A549 (cell line): Measurements from ENCODE around the gene PRKAG3. TPM values are rescaled to one million over a fixed set of nuclear protein-coding genes. Genes with fewer than 3 reads are reported as not detected.

Experiments
- ATAC-seq, 2 experiments: fragments of 200-7000 bp in 1 of 2; fragments of >200 bp in 1 of 2; cut with Nextera tagmentation in 1 of 2; cut with Tn5 transposase in 1 of 2; 3 replicates each; pipeline versions ENCODE4 v1.8.0 to v1.9.1; 2018 to 2020; ENCODE audit warnings: mild to moderate bottlenecking in 1 of 2, moderate library complexity in 1 of 2
- CTCF ChIA-PET: fragments of 300-600 bp; sonication (Branson Sonifier 250); formaldehyde crosslinking; extraction: SDS; loops from one replicate; lab custom pipeline; 2021; ENCODE audit warnings: antibody characterized with exemption, inconsistent platforms; lab: Yijun Ruan, JAX
- POLR2A ChIA-PET: fragments of 350-600 bp; formaldehyde crosslinking; extraction: SDS; loops from one replicate; lab custom pipeline; 2021; ENCODE audit warnings: antibody characterized with exemption, inconsistent platforms; lab: Yijun Ruan, JAX
- DNase-seq, 2 experiments: peaks; one replicate each; pipeline versions ENCODE4 v3.0.0 to v3.0.0-alpha.2; 2011 to 2016; ENCODE audit warnings: low read depth in 1 of 2, low spot score in 1 of 2
- FAIRE-seq: peaks from 2 replicates; lab custom pipeline; 2011; peaks lifted over from hg19 to GRCh38; lab: Jason Lieb, UNC
- H3K27ac ChIP-seq, 2 experiments: fragments of >200 bp; sonication (Bioruptor Twin); formaldehyde crosslinking; 3 replicates each; pipeline ENCODE4 v1.5.1; 2016 to 2017
- H3K4me1 ChIP-seq: fragments of >200 bp; sonication (Bioruptor Twin); formaldehyde crosslinking; 3 replicates; pipeline ENCODE4 v1.6.1; 2016
- H3K4me2 ChIP-seq: fragments of >200 bp; sonication (Bioruptor Twin); formaldehyde crosslinking; 3 replicates; pipeline ENCODE4 v1.6.1; 2016
- H3K4me3 ChIP-seq: fragments of >200 bp; sonication (Bioruptor Twin); formaldehyde crosslinking; 3 replicates; pipeline ENCODE4 v1.5.1; 2016
- H3K9me3 ChIP-seq: fragments of >200 bp; sonication (Bioruptor Twin); formaldehyde crosslinking; 3 replicates; pipeline ENCODE4 v1.6.1; 2016
- BCL3 ChIP-seq: fragments of >200 bp; sonication (Bioruptor Twin); formaldehyde crosslinking; IDR thresholded peaks from 3 replicates; pipeline ENCODE4 v1.6.1; 2016
- CBX2 ChIP-seq: fragments of 200-600 bp; sonication (generic); IDR thresholded peaks from 2 replicates; pipeline ENCODE4 v1.6.1; 2016; ENCODE audit warnings: low read depth, mild to moderate bottlenecking, borderline replicate concordance
- CBX8 ChIP-seq: fragments of 200-600 bp; sonication (generic); IDR thresholded peaks from 2 replicates; pipeline ENCODE4 v1.6.1; 2016
- CEBPB ChIP-seq, 2 experiments: fragments of >200 bp in 1 of 2; sonication (Bioruptor Twin) in 1 of 2; formaldehyde crosslinking in 1 of 2; IDR thresholded peaks; 2 replicates each; pipeline ENCODE4 v1.6.1; 2012 to 2016
- CHD2 ChIP-seq: fragments of 150-350 bp; IDR thresholded peaks from 2 replicates; pipeline ENCODE4 v1.6.1; 2014; ENCODE audit warnings: low read length; ENCODE audit not compliant: partially characterized antibody
- CHD4 ChIP-seq: fragments of 200-600 bp; sonication (generic); IDR thresholded peaks from 2 replicates; pipeline ENCODE4 v1.6.1; 2016; ENCODE audit warnings: antibody characterized with exemption, mild to moderate bottlenecking, borderline replicate concordance
- CTCF ChIP-seq: fragments of >200 bp; sonication (Bioruptor Twin); formaldehyde crosslinking; IDR thresholded peaks from 3 replicates; pipeline ENCODE4 v1.5.1; 2016
- ELK1 ChIP-seq: fragments of 150-350 bp; IDR thresholded peaks from 2 replicates; pipeline ENCODE4 v1.6.1; 2014; ENCODE audit warnings: low read depth, mild to moderate bottlenecking, low read length
- ESRRA ChIP-seq: fragments of 150-350 bp; IDR thresholded peaks from 2 replicates; pipeline ENCODE4 v1.6.1; 2014; ENCODE audit warnings: mild to moderate bottlenecking, low read length, borderline replicate concordance
- FOSL2 ChIP-seq, 2 experiments: fragments of 450-650 bp in 1 of 2; fragments of >200 bp in 1 of 2; sonication (Bioruptor Twin) in 1 of 2; formaldehyde crosslinking; IDR thresholded peaks; 2 replicates each; pipeline versions ENCODE4 v1.5.0 to v1.6.1; 2016 to 2020; ENCODE audit warnings: mild to moderate bottlenecking in 1 of 2, moderate library complexity in 1 of 2
- HDAC2 ChIP-seq: fragments of 200-600 bp; sonication (generic); IDR thresholded peaks from 2 replicates; pipeline ENCODE4 v1.6.1; 2016
- HMGXB4 ChIP-seq: fragments of 250-450 bp; sonication (Bioruptor Pico); IDR thresholded peaks from 2 replicates; pipeline ENCODE4 v1.5.0; 2021; ENCODE audit warnings: mild to moderate bottlenecking, moderate library complexity, borderline replicate concordance
- HOXB13 ChIP-seq: fragments of 250-450 bp; sonication (Bioruptor Pico); IDR thresholded peaks from 2 replicates; pipeline ENCODE4 v1.5.0; 2020; ENCODE audit warnings: low read depth, mild to moderate bottlenecking, moderate library complexity
- HOXB5 ChIP-seq: fragments of 250-450 bp; sonication (Bioruptor Pico); IDR thresholded peaks from 2 replicates; pipeline ENCODE4 v1.5.0; 2020; ENCODE audit warnings: mild to moderate bottlenecking, moderate library complexity
- JUN ChIP-seq, 2 experiments: fragments of >200 bp; sonication (Bioruptor Twin); formaldehyde crosslinking; IDR thresholded peaks; 2 replicates in 1 of 2; 3 replicates in 1 of 2; pipeline ENCODE4 v1.6.1; 2016 to 2017
- KDM1A ChIP-seq: fragments of 200-600 bp; sonication (generic); IDR thresholded peaks from 2 replicates; pipeline ENCODE4 v1.6.1; 2016; ENCODE audit warnings: low read depth, mild to moderate bottlenecking
- MYC ChIP-seq: IDR thresholded peaks from 2 replicates; pipeline ENCODE4 v1.6.1; 2012; ENCODE audit warnings: mild to moderate bottlenecking, inconsistent platforms, low read length, improper control_type of control experiment, borderline replicate concordance
- PHF8 ChIP-seq: fragments of 200-600 bp; sonication (generic); IDR thresholded peaks from 2 replicates; pipeline ENCODE4 v1.6.1; 2016; ENCODE audit warnings: low read depth, mild to moderate bottlenecking, antibody characterized with exemption, moderate library complexity, borderline replicate concordance
- POLR2A ChIP-seq: IDR thresholded peaks from 2 replicates; pipeline ENCODE4 v1.6.1; 2012; ENCODE audit warnings: mild to moderate bottlenecking, low read length
- RCOR1 ChIP-seq: fragments of 150-350 bp; IDR thresholded peaks from 2 replicates; pipeline ENCODE4 v1.6.1; 2014; ENCODE audit warnings: antibody characterized with exemption, low read length, low read depth
- REST ChIP-seq: fragments of 200-600 bp; sonication (generic); IDR thresholded peaks from 2 replicates; pipeline ENCODE4 v1.6.1; 2016; ENCODE audit warnings: antibody characterized with exemption, mild to moderate bottlenecking, moderate library complexity
- RFX5 ChIP-seq: fragments of 450-650 bp; IDR thresholded peaks from 2 replicates; pipeline ENCODE4 v1.7.1; 2014; ENCODE audit warnings: antibody characterized with exemption, mild to moderate bottlenecking, moderate library complexity
- SMC3 ChIP-seq: fragments of >200 bp; sonication (Bioruptor Twin); formaldehyde crosslinking; IDR thresholded peaks from 3 replicates; pipeline ENCODE4 v1.6.1; 2018; ENCODE audit warnings: inconsistent platforms
- ZSCAN20 ChIP-seq: fragments of 250-450 bp; sonication (Bioruptor Pico); IDR thresholded peaks from 2 replicates; pipeline ENCODE4 v1.8.0; 2022; ENCODE audit warnings: mild to moderate bottlenecking, moderate library complexity
- WGBS: methylation state at CpG from one replicate; pipeline ENCODE4 v1.1.6; 2017; ENCODE audit errors: missing lambda C conversion rate; 5-methylcytosine and 5-hydroxymethylcytosine counted together
- polyA plus RNA-seq, 4 experiments: library from polyadenylated mRNA; depleted of rRNA in 3 of 4; stranded (reverse); fragments of >200 nt; fragmentation: RNase III in 1 of 4; extraction: RNeasy Plus Mini Kit Qiagen cat#74134 plus additional on column Dnase treatment in 1 of 4; gene quantifications; 2 replicates in 3 of 4; 3 replicates in 1 of 4; pipeline ENCODE4 v1.2.3, GENCODE V29; 2011 to 2017

The PRKAG3 gene
- polyA plus RNA-seq, 2 of the 4 experiments (the other 2 are of a cell fraction): not detected

- CTCF ChIA-PET: interaction anchor here (1.1 kb wide), 1 partner anchor 94 kb away, joined by 3 read pairs; no protein-coding TSS in a partner anchor
- no peak for DNase-seq
- TF ChIP-seq KDM1A (no peak), JUN (IDR thresholded peaks at IDR 0.05) (no peak), CBX8 (no peak), CEBPB (IDR thresholded peaks at IDR 0.05) (no peak), HOXB13 (CRISPR knock-in tag) (no peak), MYC (no peak), SMC3 (no peak), HMGXB4 (CRISPR knock-in tag) (no peak), REST (no peak), ELK1 (no peak), ESRRA (no peak), BCL3 (no peak), FOSL2 (IDR thresholded peaks at IDR 0.05) (no peak), FOSL2 (CRISPR knock-in tag; IDR thresholded peaks at IDR 0.05) (no peak)
- TF ChIP-seq, all 56 proteins: peak for 0
- FAIRE-seq: no peak
- no peak within 1 kb of the TSS for H3K4me2 ChIP-seq
- H3K9me3 ChIP-seq: peaks cover 10% of the 10 kb centered on the region
- no peaks in the 10 kb centered on the region for H3K4me1 ChIP-seq
- ATAC-seq: no peak
- POLR2A ChIA-PET: no interaction called here
- no peak within 1 kb of the TSS for H3K27ac ChIP-seq
- H3K4me3 ChIP-seq: no peak within 1 kb of the TSS
- 90% methylated on average over 67 of the region's 76 CpGs for WGBS
Observed at GRCh38 chr2:218781691-218782527, 49.7 kb downstream of the PRKAG3 start, which contains the start of gene CYP27A1. TSS of gene CYP27A1 (plus strand) at chr2:218782147. CDS start at chr2:218782183, 36 bp downstream.

GRCh38 chr2:218780851-218781690 is 50.5 kb downstream of the PRKAG3 start:
- H3K27ac ChIP-seq: no peak overlapping the region
- no peak for FAIRE-seq
- H3K4me3 ChIP-seq: no peak overlapping the region
- WGBS: 73% methylated on average over 15 of the region's 15 CpGs
- DNase-seq: peak in 1 of 2 experiments; percentile 27
- ChIA-PET POLR2A (no interaction called here), CTCF (interaction anchor here (1.1 to 1.3 kb wide), 2 partner anchors 67 to 93 kb away, joined by 3 read pairs; no protein-coding TSS in a partner anchor)
- H3K9me3 ChIP-seq: peaks cover 18% of the 10 kb centered on the region
- H3K4me1 ChIP-seq: no peaks in the 10 kb centered on the region
- no peak for ATAC-seq
- no peak overlapping the region for H3K4me2 ChIP-seq
- TF ChIP-seq CHD4 (no peak), PHF8 (no peak), HDAC2 (no peak), HOXB5 (CRISPR knock-in tag) (no peak), RFX5 (no peak), CTCF (no peak), RCOR1 (no peak), CBX2 (no peak), KDM1A (no peak), POLR2A (no peak), CBX8 (no peak), ZSCAN20 (CRISPR knock-in tag) (no peak), CHD2 (no peak)
